Heart left ventricle (tissue), 13 donors: ENCODE data around the gene TNS1.

Experiments
- CTCF ChIP-seq, 12 donors: fragments of 200-600 bp; sonication (generic) in 4 of 12; IDR thresholded peaks; one replicate each; pipeline versions ENCODE4 v1.5.0 to v1.8.0; 2018 to 2022; ENCODE audit warnings: antibody characterized with exemption in 12 of 12, mild to moderate bottlenecking in 5 of 12
- POLR2A ChIP-seq, 2 donors: fragments of 450-650 bp; IDR thresholded peaks; one replicate each; pipeline ENCODE4 v1.6.1; 2017; ENCODE audit warnings: antibody characterized with exemption in 2 of 2, mild to moderate bottlenecking in 2 of 2, moderate library complexity in 2 of 2
- donor health status: ischemic (EF 13 %, LVEDD 7.1; RV severe dilation, severe dysfunction).
- donor health status: DM: no; HTN: yes; CAD: no.
- donor health status: DM: no; HTN: no; CAD: no.
- donor health status: ischemic (EF 25% LVEDD 6.9; RV normal size, moderate dysfunction).
- donor health status: ischemic (EF 25% LVEDD 5.7; RV mildly dilated, moderate dysfunction).
- donor health status: ischemic (EF 35%, LVEDD 5.7; RV mildly dilated, moderate dysfunction).
- donor health status: nonischemic (EF 11% LVEDD 7.7; RV severe dilation, severe dysfunction).
- donor health status: DM: yes; HTN: yes; CAD: no.
- donor health status: PGD.
- donor health status: ischemic (EF 29% LVEDD 5.4; RV normal size, mild dysfunction).
- donor health status: nonischemic (EF 23%, LVEDD 6.1; RV moderate dilation, normal function).

GRCh38 chr2:217948351-217948791, 54.4 kb downstream of the TNS1 start:
- no peak for TF ChIP-seq POLR2A (IDR thresholded peaks at IDR 0.05)
- TF ChIP-seq CTCF (IDR thresholded peaks at IDR 0.05) = no peak
